Raji (cell line): ENCODE data around the gene SMPDL3B.

Experiments
- POLR2A ChIP-seq: IDR thresholded peaks from 2 replicates; pipeline ENCODE4 v1.6.1; 2011; ENCODE audit warnings: low read depth, low read length, control low read depth; ENCODE audit not compliant: insufficient read depth

SMPDL3B gene

GRCh38 chr1:27935721-27936120 is 921 bp downstream of the SMPDL3B start:
- no peak for TF ChIP-seq POLR2A

GRCh38 chr1:27936370-27936769 is 1.6 kb downstream of the SMPDL3B start:
- TF ChIP-seq POLR2A: no peak

GRCh38 chr1:27937524-27937836 is 2.7 kb downstream of the SMPDL3B start:
- no peak for TF ChIP-seq POLR2A

- TF ChIP-seq POLR2A: no peak
Observed at GRCh38 chr1:27938488-27938887, 3.7 kb downstream of the SMPDL3B start.

- no peak for TF ChIP-seq POLR2A
Observed at GRCh38 chr1:27940297-27940696, 5.5 kb downstream of the SMPDL3B start.

GRCh38 chr1:27940870-27941560 is 6.2 kb downstream of the SMPDL3B start:
- no peak for TF ChIP-seq POLR2A

- TF ChIP-seq POLR2A: no peak
Observed at GRCh38 chr1:27941671-27942540, 7.1 kb downstream of the SMPDL3B start.

GRCh38 chr1:27945020-27945419 is 10.2 kb downstream of the SMPDL3B start:
- TF ChIP-seq POLR2A: no peak

GRCh38 chr1:27949027-27949426 is 14.2 kb downstream of the SMPDL3B start:
- TF ChIP-seq POLR2A: no peak

GRCh38 chr1:27951396-27951795 is 16.6 kb downstream of the SMPDL3B start:
- no peak for TF ChIP-seq POLR2A

- no peak for TF ChIP-seq POLR2A
Observed at GRCh38 chr1:27952147-27952546, 17.3 kb downstream of the SMPDL3B start.

GRCh38 chr1:27954186-27954585 is 19.4 kb downstream of the SMPDL3B start:
- TF ChIP-seq POLR2A: no peak

- TF ChIP-seq POLR2A: no peak
Observed at GRCh38 chr1:27955076-27955475, 20.3 kb downstream of the SMPDL3B start.

- no peak for TF ChIP-seq POLR2A
Observed at GRCh38 chr1:27956761-27957160, 22.0 kb downstream of the SMPDL3B start.

GRCh38 chr1:27957655-27958054 is 22.9 kb downstream of the SMPDL3B start:
- TF ChIP-seq POLR2A: no peak

GRCh38 chr1:27958513-27958912 is 23.7 kb downstream of the SMPDL3B start:
- no peak for TF ChIP-seq POLR2A
